Colonic mucosa (tissue), 4 donors: ENCODE data around the gene GRIA1. TPM values are rescaled to one million over a fixed set of nuclear protein-coding genes. Genes with fewer than 3 reads are reported as not detected.
A peak's percentile ranks its signal among the peaks of the same experiment; 100 is the strongest.

Experiments
- DNase-seq: peaks from one replicate; pipeline ENCODE4 v3.0.0-alpha.2; 2020
- H3K27ac ChIP-seq: fragments of 200-600 bp; one replicate; pipeline ENCODE4 v1.8.0; 2021
- H3K27me3 ChIP-seq: fragments of 200-600 bp; one replicate; pipeline ENCODE4 v1.8.0; 2021
- H3K36me3 ChIP-seq: fragments of 200-600 bp; one replicate; pipeline ENCODE4 v1.8.0; 2021
- H3K4me1 ChIP-seq: fragments of 200-600 bp; one replicate; pipeline ENCODE4 v1.8.0; 2021; ENCODE audit warnings: mild to moderate bottlenecking
- H3K4me3 ChIP-seq: fragments of 200-600 bp; one replicate; pipeline ENCODE4 v1.8.0; 2021
- H3K9ac ChIP-seq, 2 donors: one replicate each; pipeline ENCODE4 v1.7.0; 2013; ENCODE audit warnings: control low read depth in 2 of 2, low read depth in 2 of 2, low read length in 2 of 2
- H3K9me3 ChIP-seq: fragments of 200-600 bp; one replicate; pipeline ENCODE4 v1.8.0; 2021
- CTCF ChIP-seq: fragments of 200-600 bp; IDR thresholded peaks from one replicate; pipeline ENCODE4 v1.8.0; 2022; ENCODE audit warnings: antibody characterized with exemption, mild to moderate bottlenecking
- intact Hi-C: fragments of 100-400 bp; cut with DNase I; formaldehyde crosslinking; loops from one replicate; pipeline ENCODE4 v1.14.1; 2022
- total RNA-seq, 2 donors: library from RNA; stranded (reverse); fragmentation: NEBNext Ultra II Directional in 1 of 2; extraction: Animal tissue kit (Norgen Biotek cat#: 25700) in 1 of 2; gene quantifications; one replicate each; pipeline ENCODE4 v1.2.1, GENCODE V29; 2021
- donor health status: healthy.
- donor health status: DM: no; HTN: no; CAD: no.
- donor health status: DM: no; HTN: no; CAD: no.

Gene GRIA1
- total RNA-seq, 2 donors from 2014 or later, result 0.48 TPM; not detected in 1

- H3K27ac ChIP-seq, result no peak overlapping the region
Measured at GRCh38 chr5:153629027-153629895, 138.8 kb downstream of the GRIA1 start.

GRCh38 chr5:153630546-153630945, 140.1 kb downstream of the GRIA1 start:
- intact Hi-C loops, result no loop called here
- H3K9ac ChIP-seq, result no peak overlapping the region
- no peaks in the 10 kb centered on the region for H3K36me3 ChIP-seq
- no peaks in the 10 kb centered on the region for H3K4me1 ChIP-seq
- no peaks in the 10 kb centered on the region for H3K9me3 ChIP-seq
- no peak for TF ChIP-seq CTCF
- no peak overlapping the region for H3K4me3 ChIP-seq
- DNase-seq, result no peak
- no peaks in the 10 kb centered on the region for H3K27me3 ChIP-seq
- H3K27ac ChIP-seq, result no peak overlapping the region

More at GRCh38 chr5:153629027-153629895, 138.8 kb downstream of the GRIA1 start:
- TF ChIP-seq CTCF, result no peak
- no peak overlapping the region for H3K9ac ChIP-seq
- no peak overlapping the region for H3K4me3 ChIP-seq
- H3K9me3 ChIP-seq, result no peaks in the 10 kb centered on the region
- DNase-seq, result peak; percentile 17
- H3K36me3 ChIP-seq, result no peaks in the 10 kb centered on the region
- intact Hi-C loops, result no loop called here
- H3K4me1 ChIP-seq, result no peaks in the 10 kb centered on the region
- no peaks in the 10 kb centered on the region for H3K27me3 ChIP-seq

GRCh38 chr5:153632748-153633290, 142.3 kb downstream of the GRIA1 start:
- Histone ChIP-seq H3K9me3 (no peaks in the 10 kb centered on the region), H3K27ac (no peak overlapping the region), H3K4me1 (no peaks in the 10 kb centered on the region), H3K9ac (no peak overlapping the region), H3K27me3 (no peaks in the 10 kb centered on the region), H3K4me3 (no peak overlapping the region), H3K36me3 (no peaks in the 10 kb centered on the region)
- DNase-seq, result no peak
- intact Hi-C loops, result no loop called here
- TF ChIP-seq CTCF, result no peak

DNA sequence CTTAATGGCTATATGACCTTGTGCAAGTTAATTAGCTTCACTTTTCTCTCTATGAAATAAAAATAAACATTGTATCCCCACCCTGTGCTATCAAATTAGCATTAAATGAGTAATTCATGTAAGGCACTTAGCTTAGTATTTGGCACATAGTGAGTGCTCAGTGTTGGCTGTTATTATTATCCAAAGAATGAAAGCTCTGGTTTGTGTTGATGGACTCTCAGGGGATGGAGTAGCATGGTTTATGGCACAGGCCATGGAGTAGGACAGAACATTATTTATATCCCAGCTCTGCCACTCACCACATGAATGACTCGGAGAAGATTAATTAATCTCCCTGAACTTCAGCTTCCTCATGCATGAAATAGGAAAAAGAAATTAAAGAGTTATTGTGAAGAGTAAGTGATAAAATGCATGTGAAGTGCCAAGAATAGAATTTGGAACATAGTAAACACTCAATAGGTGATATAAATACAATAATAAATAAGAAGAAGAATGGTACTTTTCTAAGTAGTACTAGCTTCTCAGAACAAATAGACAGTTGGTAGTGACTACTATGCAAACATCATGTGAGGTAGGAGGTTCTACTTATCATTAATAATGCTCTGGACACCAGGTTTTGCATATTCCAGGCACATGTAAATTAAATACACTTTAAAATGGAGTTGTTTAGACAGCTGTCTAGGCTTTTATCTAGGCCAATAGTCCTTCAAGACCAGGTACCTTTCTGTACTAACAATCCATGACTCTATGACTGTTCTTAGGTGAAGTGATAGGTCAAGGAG, 146.4 kb downstream of the GRIA1 start:
- Histone ChIP-seq H3K27me3 (no peaks in the 10 kb centered on the region), H3K36me3 (no peaks in the 10 kb centered on the region), H3K9me3 (no peaks in the 10 kb centered on the region), H3K27ac (no peak overlapping the region), H3K9ac (no peak overlapping the region), H3K4me1 (no peaks in the 10 kb centered on the region), H3K4me3 (no peak overlapping the region)
- intact Hi-C loops, result no loop called here
- TF ChIP-seq CTCF, result no peak
- DNase-seq, result no peak

DNA sequence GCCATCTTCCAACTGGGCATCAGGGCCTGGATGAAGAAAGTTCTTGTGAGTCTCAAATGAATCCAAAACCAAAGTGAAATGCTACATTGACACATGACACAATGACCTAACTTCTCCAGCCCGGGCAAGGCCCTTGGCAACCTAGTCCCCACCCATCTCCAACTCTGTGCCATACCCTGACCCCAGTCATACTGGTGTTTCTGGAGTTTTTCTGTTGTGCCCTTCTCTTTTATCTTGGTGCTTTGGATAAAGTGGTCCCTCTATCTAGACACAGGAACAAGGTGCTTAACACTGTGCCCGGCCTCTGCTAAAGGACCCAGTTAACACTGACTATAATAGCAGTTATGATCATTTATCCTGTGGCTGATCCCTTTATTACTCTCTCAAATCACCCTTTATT, 149.8 kb downstream of the GRIA1 start:
- intact Hi-C loops, result no loop called here
- Histone ChIP-seq H3K36me3 (no peaks in the 10 kb centered on the region), H3K9me3 (no peaks in the 10 kb centered on the region), H3K27ac (no peak overlapping the region), H3K4me3 (no peak overlapping the region), H3K27me3 (no peaks in the 10 kb centered on the region), H3K9ac (no peak overlapping the region), H3K4me1 (no peaks in the 10 kb centered on the region)
- no peak for TF ChIP-seq CTCF
- DNase-seq, result no peak
